Upper lobe of left lung (tissue), 6 donors: ENCODE results near the gene NOTCH4. TPM values are rescaled to one million over a fixed set of nuclear protein-coding genes. Genes with fewer than 3 reads are reported as not detected.
A peak's percentile ranks its signal among the peaks of the same experiment; 100 is the strongest.

ENCODE experiments used
- ATAC-seq, 2 donors: fragments of 200-7000 bp; cut with Tn5 transposase; one replicate each; pipeline ENCODE4 v1.9.1; 2022; ENCODE audit warnings: mild to moderate bottlenecking in 2 of 2, moderate library complexity in 2 of 2; ENCODE audit not compliant: low FRiP score in 2 of 2
- DNase-seq, 2 donors: peaks; one replicate each; pipeline ENCODE4 v3.0.0-alpha.2; 2019 to 2020
- H3K27ac ChIP-seq, 4 donors: fragments of 200-600 bp; sonication (generic); one replicate each; pipeline ENCODE4 v1.5.1; 2016 to 2019
- H3K27me3 ChIP-seq, 4 donors: fragments of 200-600 bp; sonication (generic); one replicate each; pipeline ENCODE4 v1.5.1; 2017 to 2019
- H3K36me3 ChIP-seq, 4 donors: fragments of 200-600 bp; sonication (generic); one replicate each; pipeline ENCODE4 v1.5.1; 2016 to 2019
- H3K4me1 ChIP-seq, 4 donors: fragments of 200-600 bp; sonication (generic); one replicate each; pipeline ENCODE4 v1.5.1; 2018 to 2019
- H3K4me3 ChIP-seq, 4 donors: fragments of 200-600 bp; sonication (generic); one replicate each; pipeline ENCODE4 v1.5.1; 2017 to 2019; ENCODE audit warnings: mild to moderate bottlenecking in 2 of 4, moderate library complexity in 1 of 4
- H3K9me3 ChIP-seq, 4 donors: fragments of 200-600 bp; sonication (generic); one replicate each; pipeline ENCODE4 v1.5.1; 2018 to 2019
- CTCF ChIP-seq, 6 experiments: fragments of 450-650 bp in 4 of 6; fragments of 200-600 bp in 2 of 6; sonication (generic) in 2 of 6; IDR thresholded peaks; one replicate each; pipeline ENCODE4 v1.5.1; 2016 to 2019; ENCODE audit warnings: antibody characterized with exemption in 6 of 6
- EP300 ChIP-seq, 4 donors: sonication (generic); formaldehyde crosslinking; IDR thresholded peaks; one replicate each; pipeline ENCODE4 v1.5.1; 2017; ENCODE audit warnings: antibody characterized with exemption in 4 of 4, control low read depth in 2 of 4
- POLR2A ChIP-seq, 4 donors: fragments of 450-650 bp; IDR thresholded peaks; one replicate each; pipeline ENCODE4 v1.5.1; 2016 to 2017; ENCODE audit warnings: antibody characterized with exemption in 4 of 4, mild to moderate bottlenecking in 2 of 4
- POLR2AphosphoS5 ChIP-seq, 2 donors: sonication (generic); formaldehyde crosslinking; IDR thresholded peaks; one replicate each; pipeline ENCODE4 v1.5.1; 2017; ENCODE audit warnings: antibody characterized with exemption in 2 of 2
- WGBS, 2 donors: methylation state at CpG; one replicate each; pipeline ENCODE4 v1.1.5; 2017 to 2018; 5-methylcytosine and 5-hydroxymethylcytosine counted together
- total RNA-seq, 6 donors: library from RNA; depleted of rRNA in 4 of 6; stranded (reverse); fragments of >200 nt in 4 of 6; gene quantifications; one replicate each; pipeline versions ENCODE4 v1.1.0 to v1.2.1, GENCODE V29; 2016 to 2021
- donor health status: DM: no; HTN: no; CAD: no; lungs with moderate emphysema.
- donor health status: DM: no; HTN: yes; CAD: no; lungs with severe emphysema.

The NOTCH4 gene
- total RNA-seq, 6 donors from 2014 or later = 27.0 to 139 (median 65.1) TPM

- ATAC-seq (no peak), DNase-seq (peak; percentile 75 to 83)
- no peak for TF ChIP-seq CTCF (IDR thresholded peaks at IDR 0.05)
- no peak for TF ChIP-seq EP300 (IDR thresholded peaks at IDR 0.05)
- TF ChIP-seq POLR2AphosphoS5 (IDR thresholded peaks at IDR 0.05) = peak; percentile 50 to 54
- peak in 2 of 4 donors; percentile 39 to 67 for TF ChIP-seq POLR2A (IDR thresholded peaks at IDR 0.05)
- Histone ChIP-seq H3K9me3 (no peaks in the 10 kb centered on the region), H3K27ac (peak within 1 kb of the TSS; percentile 93 to 98 (median 96)), H3K36me3 (peaks cover 0 to 11% (median 4%) of the 10 kb centered on the region in 4 donors), H3K4me1 (peaks cover 66 to 81% (median 74%) of the 10 kb centered on the region in 4 donors), H3K27me3 (no peaks in the 10 kb centered on the region), H3K4me3 (peak within 1 kb of the TSS in 3 of 4 donors; percentile 72 to 96 (median 80))
- WGBS, 2 donors = 21 to 24% methylated on average over 2 to 5 of the region's 5 CpGs
These were observed 31.2 kb downstream of the NOTCH4 start, which contains the start of gene GPSM3 for GRCh38 chr6:32192608-32193039. GPSM3 (minus strand) TSS chr6:32192643; CDS start chr6:32192513, 130 bp downstream.

GRCh38 chr6:32191696-32192607 lies 31.9 kb downstream of the NOTCH4 start:
- Histone ChIP-seq H3K27ac (peak overlapping the region; percentile 93 to 98 (median 96)), H3K4me3 (peak overlapping the region in 3 of 4 donors; percentile 72 to 96 (median 80))

GRCh38 chr6:32190911-32191677 lies 32.8 kb downstream of the NOTCH4 start:
- Histone ChIP-seq H3K36me3 (peaks cover 0 to 22% (median 11%) of the 10 kb centered on the region in 4 donors), H3K27ac (peak overlapping the region; percentile 93 to 98 (median 96)), H3K4me3 (peak overlapping the region in 3 of 4 donors; percentile 72 to 96 (median 80)), H3K27me3 (no peaks in the 10 kb centered on the region), H3K9me3 (no peaks in the 10 kb centered on the region), H3K4me1 (peaks cover 68 to 82% (median 77%) of the 10 kb centered on the region in 4 donors)
- TF ChIP-seq POLR2AphosphoS5 (IDR thresholded peaks at IDR 0.05) (no peak), EP300 (IDR thresholded peaks at IDR 0.05) (no peak), CTCF (IDR thresholded peaks at IDR 0.05) (no peak), POLR2A (IDR thresholded peaks at IDR 0.05) (no peak)
- ATAC-seq (no peak), DNase-seq (no peak)
- WGBS, 2 donors = 78 to 82% methylated on average over 6 to 8 of the region's 8 CpGs

More at GRCh38 chr6:32191696-32192607, 31.9 kb downstream of the NOTCH4 start:
- peaks cover 68 to 82% (median 74%) of the 10 kb centered on the region in 4 donors for H3K4me1 ChIP-seq
- WGBS, 2 donors = 52 to 62% methylated on average over 15 of the region's 15 CpGs
- no peaks in the 10 kb centered on the region for H3K9me3 ChIP-seq
- DNase-seq = no peak
- TF ChIP-seq CTCF (IDR thresholded peaks at IDR 0.05) = no peak
- no peak for TF ChIP-seq EP300 (IDR thresholded peaks at IDR 0.05)
- TF ChIP-seq POLR2AphosphoS5 (IDR thresholded peaks at IDR 0.05) = no peak
- no peak for ATAC-seq
- H3K27me3 ChIP-seq = no peaks in the 10 kb centered on the region
- H3K36me3 ChIP-seq = peaks cover 0 to 14% (median 5%) of the 10 kb centered on the region in 4 donors

- Histone ChIP-seq H3K4me1 (peaks cover 72 to 87% (median 82%) of the 10 kb centered on the region in 4 donors), H3K36me3 (peaks cover 0 to 24% (median 12%) of the 10 kb centered on the region in 4 donors), H3K4me3 (peak within 1 kb of the TSS; percentile 72 to 96 (median 83)), H3K9me3 (no peaks in the 10 kb centered on the region), H3K27ac (peak within 1 kb of the TSS; percentile 93 to 98 (median 96)), H3K27me3 (no peaks in the 10 kb centered on the region)
- TF ChIP-seq POLR2A (IDR thresholded peaks at IDR 0.05) (peak in 2 of 4 donors; percentile 87 to 92), POLR2AphosphoS5 (IDR thresholded peaks at IDR 0.05) (peak; percentile 54 to 88), EP300 (IDR thresholded peaks at IDR 0.05) (no peak), CTCF (IDR thresholded peaks at IDR 0.05) (no peak)
- peak in 1 of 2 donors; percentile 95 for DNase-seq
- ATAC-seq = peak; percentile 83 to 88
- WGBS, 2 donors = 1 to 2% methylated on average over 16 to 19 of the region's 23 CpGs
These were observed 33.6 kb downstream of the NOTCH4 start, which contains the start of gene PBX2 for GRCh38 chr6:32190054-32190851. PBX2 (minus strand) TSS chr6:32190202; CDS start chr6:32189915, 287 bp downstream.
